B cell (primary cell): Measurements from ENCODE around the gene PPP6R3. TPM values are rescaled to one million over a fixed set of nuclear protein-coding genes. Genes with fewer than 3 reads are reported as not detected.

Experiments used
- ATAC-seq: fragments of 200-7000 bp; cut with Tn5 transposase; one replicate; pipeline ENCODE4 v1.10.0; 2021; ENCODE audit warnings: low read depth, mild to moderate bottlenecking, moderate number of reproducible peaks, moderate library complexity
- CTCF ChIA-PET: fragments of 350-600 bp; sonication (Branson Sonifier 250); formaldehyde crosslinking; loops from one replicate; lab custom pipeline; 2021; ENCODE audit warnings: antibody characterized with exemption, inconsistent platforms; lab: Charles Lee
- POLR2A ChIA-PET: fragments of 350-600 bp; sonication (Branson Sonifier 250); formaldehyde crosslinking; loops from one replicate; lab custom pipeline; 2021; ENCODE audit warnings: antibody characterized with exemption; lab: Charles Lee
- DNase-seq: peaks from one replicate; pipeline ENCODE4 v3.0.0; 2013
- H2AFZ ChIP-seq: 2 replicates; pipeline ENCODE4 v1.6.1; 2012; ENCODE audit warnings: mild to moderate bottlenecking, low read depth, low read length; ENCODE audit not compliant: insufficient read depth, poor library complexity, severe bottlenecking
- H3K27ac ChIP-seq, 2 donors: 1 replicate in 1 of 2; 2 replicates in 1 of 2; pipeline ENCODE4 v1.5.1; 2012 to 2013; ENCODE audit warnings: low read length in 2 of 2, mild to moderate bottlenecking in 2 of 2, moderate library complexity in 1 of 2
- H3K27me3 ChIP-seq, 4 experiments: fragments of 200-600 bp in 1 of 4; sonication (generic) in 1 of 4; replicated peaks in 1 of 4; 1 replicate in 2 of 4; 2 replicates in 2 of 4; pipeline versions ENCODE4 v1.6.1 to v1.7.0; 2013 to 2016; ENCODE audit warnings: low read length in 3 of 4, mild to moderate bottlenecking in 2 of 4, mixed read lengths in 1 of 4, moderate library complexity in 1 of 4; ENCODE audit not compliant: insufficient read depth in 4 of 4, control insufficient read depth in 3 of 4; ENCODE audit errors: control extremely low read depth in 1 of 4
- H3K36me3 ChIP-seq, 2 experiments: replicated peaks in 1 of 2; 1 replicate in 1 of 2; 2 replicates in 1 of 2; pipeline versions ENCODE4 v1.6.1 to v1.7.1; 2013; ENCODE audit warnings: low read length in 1 of 2; ENCODE audit not compliant: insufficient read depth in 2 of 2, control insufficient read depth in 1 of 2; ENCODE audit errors: control extremely low read depth in 1 of 2, extremely low read depth in 1 of 2
- H3K4me1 ChIP-seq, 2 donors: fragments of 200-600 bp in 1 of 2; sonication (generic) in 1 of 2; 1 replicate in 1 of 2; 2 replicates in 1 of 2; pipeline versions ENCODE4 v1.5.1 to v1.6.1; 2013 to 2017; ENCODE audit warnings: low read length in 2 of 2; ENCODE audit not compliant: control insufficient read depth in 2 of 2, insufficient read depth in 2 of 2
- H3K4me2 ChIP-seq: replicated peaks from 2 replicates; pipeline ENCODE3; 2012; ENCODE audit warnings: mild to moderate bottlenecking, low read depth, low read length; ENCODE audit not compliant: poor library complexity, severe bottlenecking
- H3K4me3 ChIP-seq, 5 experiments: fragments of 200-600 bp in 1 of 5; sonication (generic) in 1 of 5; 1 replicate in 3 of 5; 2 replicates in 2 of 5; pipeline versions ENCODE4 v1.5.1 to v1.7.0; 2011 to 2016; ENCODE audit warnings: low read length in 4 of 5, mild to moderate bottlenecking in 4 of 5, low read depth in 2 of 5, control low read depth in 1 of 5, moderate library complexity in 1 of 5; ENCODE audit not compliant: insufficient read depth in 1 of 5; ENCODE audit errors: control extremely low read depth in 1 of 5, extremely low read depth in 1 of 5
- H3K79me2 ChIP-seq: fragments of 200-600 bp; sonication (generic); one replicate; pipeline ENCODE4 v1.6.0; 2016; ENCODE audit warnings: low read length; ENCODE audit not compliant: control insufficient read depth, insufficient read depth
- H3K9ac ChIP-seq: fragments of 200-600 bp; sonication (generic); 2 replicates; pipeline ENCODE4 v1.6.1; 2017; ENCODE audit warnings: mild to moderate bottlenecking, low read length, moderate library complexity
- H3K9me3 ChIP-seq, 3 donors: one replicate each; pipeline versions ENCODE4 v1.6.1 to v1.7.1; 2013; ENCODE audit warnings: low read length in 2 of 3; ENCODE audit not compliant: control insufficient read depth in 2 of 3, insufficient read depth in 1 of 3; ENCODE audit errors: control extremely low read depth in 1 of 3
- H4K20me1 ChIP-seq: 2 replicates; pipeline ENCODE4 v1.6.0; 2012; ENCODE audit warnings: mild to moderate bottlenecking, low read length; ENCODE audit not compliant: insufficient read depth, control insufficient read depth, poor library complexity, severe bottlenecking
- H3K27ac Mint-ChIP-seq: one replicate; pipeline ENCODE4 v1.8.0; 2021; ENCODE audit warnings: mixed read lengths
- H3K27me3 Mint-ChIP-seq: one replicate; pipeline ENCODE4 v1.8.0; 2021; ENCODE audit warnings: mixed read lengths
- H3K4me1 Mint-ChIP-seq: one replicate; pipeline ENCODE4 v1.8.0; 2021; ENCODE audit warnings: mixed read lengths
- H3K4me3 Mint-ChIP-seq: one replicate; pipeline ENCODE4 v1.8.0; 2021; ENCODE audit warnings: mixed read lengths
- H3K9me3 Mint-ChIP-seq: one replicate; pipeline ENCODE4 v1.8.0; 2022; ENCODE audit warnings: mixed read lengths; ENCODE audit not compliant: insufficient read depth
- CTCF ChIP-seq: fragments of 200-600 bp; IDR thresholded peaks from one replicate; pipeline ENCODE4 v1.8.0; 2022; ENCODE audit warnings: antibody characterized with exemption, mild to moderate bottlenecking
- EZH2 ChIP-seq: IDR thresholded peaks from 2 replicates; pipeline ENCODE4 v1.6.1; 2012; ENCODE audit warnings: borderline replicate concordance, low read depth, mild to moderate bottlenecking, moderate library complexity, low read length; ENCODE audit not compliant: insufficient read depth, poor library complexity, severe bottlenecking
- WGBS: methylation state at CpG from one replicate; pipeline ENCODE4 v1.1.5; 2013; ENCODE audit warnings: missing lambda C conversion rate; ENCODE audit not compliant: insufficient coverage; 5-methylcytosine and 5-hydroxymethylcytosine counted together
- intact Hi-C: fragments of 100-400 bp; cut with micrococcal nuclease; formaldehyde crosslinking; loops from one replicate; pipeline ENCODE4 v1.10.0; 2022
- polyA plus RNA-seq: library from polyadenylated mRNA; depleted of rRNA; stranded (reverse); fragments of >200 nt; gene quantifications from 2 replicates; pipeline ENCODE4 v1.2.3, GENCODE V29; 2012
- total RNA-seq, 2 donors: library from RNA; stranded (reverse); fragments of 120-200 nt in 1 of 2; gene quantifications; 1 replicate in 1 of 2; 2 replicates in 1 of 2; pipeline versions ENCODE4 v1.2.3 to v1.2.4, GENCODE V29; 2013 to 2022

PPP6R3 gene
- total and polyA plus RNA-seq, 2 donors (not counting 1 experiment from before 2014, with no cell fraction given) = 48.5 to 159 TPM

- ChIA-PET CTCF (no interaction called here), POLR2A (no interaction called here)
- Mint-ChIP-seq H3K27ac (peak overlapping the region; percentile 10), H3K9me3 (no peaks in the 10 kb centered on the region), H3K4me3 (no peak overlapping the region), H3K4me1 (peaks cover 8% of the 10 kb centered on the region), H3K27me3 (no peaks in the 10 kb centered on the region)
- intact Hi-C loops = no loop called here
- Histone ChIP-seq H3K79me2 (peaks cover 86% of the 10 kb centered on the region), H4K20me1 (peaks cover 82% of the 10 kb centered on the region), H3K36me3 (peaks cover 2 to 86% of the 10 kb centered on the region in 2 experiments), H3K9ac (no peak overlapping the region), H3K9me3 (no peaks in the 10 kb centered on the region), H3K4me2 (no peak overlapping the region), H3K27ac (no peak overlapping the region), H3K4me1 (no peaks in the 10 kb centered on the region), H3K4me3 (no peak overlapping the region), H3K27me3 (no peaks in the 10 kb centered on the region), H2AFZ (no peak overlapping the region)
- no peak for TF ChIP-seq EZH2
- no peak for TF ChIP-seq CTCF
- 86% methylated on average over 2 of the region's 2 CpGs for WGBS
- DNase-seq = no peak
- ATAC-seq = no peak
Measured at GRCh38 chr11:68541116-68541515, 80.6 kb downstream of the PPP6R3 start.

- H3K79me2 ChIP-seq = peaks cover 85% of the 10 kb centered on the region
- Mint-ChIP-seq H3K4me3 (no peak overlapping the region), H3K9me3 (no peaks in the 10 kb centered on the region), H3K4me1 (peaks cover 6% of the 10 kb centered on the region), H3K27me3 (no peaks in the 10 kb centered on the region), H3K27ac (no peak overlapping the region)
- H3K9ac ChIP-seq = no peak overlapping the region
- ChIA-PET POLR2A (no interaction called here), CTCF (no interaction called here)
- no peak overlapping the region for H2AFZ ChIP-seq
- no peak overlapping the region for H3K27ac ChIP-seq
- H3K27me3 ChIP-seq = no peaks in the 10 kb centered on the region
- intact Hi-C loops = no loop called here
- DNase-seq (no peak), ATAC-seq (no peak)
- H3K4me2 ChIP-seq = no peak overlapping the region
- WGBS = 94% methylated on average over 6 of the region's 8 CpGs
- no peaks in the 10 kb centered on the region for H3K9me3 ChIP-seq
- no peak for TF ChIP-seq EZH2
- TF ChIP-seq CTCF = no peak
- H4K20me1 ChIP-seq = peaks cover 85% of the 10 kb centered on the region
- H3K4me3 ChIP-seq = no peak overlapping the region
- peaks cover 2 to 86% of the 10 kb centered on the region in 2 experiments for H3K36me3 ChIP-seq
- no peaks in the 10 kb centered on the region for H3K4me1 ChIP-seq
Measured at GRCh38 chr11:68541991-68542390, 81.4 kb downstream of the PPP6R3 start.
